Measurements from ENCODE around the gene STXBP1. TPM values are rescaled to one million over a fixed set of nuclear protein-coding genes. Genes with fewer than 3 reads are reported as not detected.
A peak's percentile ranks its signal among the peaks of the same experiment; 100 is the strongest.
"Not testable (repeated sequence)": the region's sequence is repeated elsewhere in the genome, so short reads cannot be mapped to it uniquely, and the experiment has no call there.

Gene STXBP1
- total and polyA plus RNA-seq, 2 experiments from 2014 or later: 27.0 to 95.5 TPM

GRCh38 chr9:127613583-127613954, 1.5 kb downstream of the STXBP1 start:
- no peaks in the 10 kb centered on the region for H3K36me3 ChIP-seq
- H3K9me3 ChIP-seq (ENCODE audit: low read depth): no peaks in the 10 kb centered on the region
- H3K4me3 ChIP-seq: peak overlapping the region; percentile 63
- no peak overlapping the region for H3K27ac ChIP-seq
- peaks cover 9% of the 10 kb centered on the region for H3K4me1 ChIP-seq (ENCODE audit: low read depth)
- TF ChIP-seq CTCF (IDR thresholded peaks at IDR 0.05; ENCODE audit: low read depth, low read length): no peak
- DNase-seq (ENCODE audit: low read depth in 1 of 2, low spot score in 1 of 2): no peak
- peaks cover 26% of the 10 kb centered on the region for H3K27me3 ChIP-seq

DNA sequence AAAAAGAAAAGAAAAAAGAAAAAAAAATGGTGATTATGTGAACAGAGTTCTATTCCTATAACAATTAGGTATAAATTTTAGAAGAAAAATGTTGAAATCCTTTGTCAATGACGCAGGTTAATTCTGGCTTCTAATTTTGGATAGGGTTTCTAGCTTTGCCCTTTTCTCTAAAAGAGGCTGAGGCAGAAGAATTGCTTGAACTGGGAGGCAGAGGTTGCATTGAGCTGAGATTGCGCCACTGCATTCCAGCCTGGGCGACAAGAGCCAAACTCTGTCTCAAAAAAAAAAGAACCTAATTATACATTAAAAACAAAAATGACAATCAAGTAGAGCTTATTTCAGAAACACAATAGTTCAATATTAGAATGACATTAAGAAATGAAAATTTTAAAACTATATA, 2.9 kb downstream of the STXBP1 start:
- peak in 1 of 2 donors; percentile 40 for DNase-seq (ENCODE audit: low read depth in 1 of 2, low spot score in 1 of 2)
- Histone ChIP-seq H3K27me3 (peaks cover 16% of the 10 kb centered on the region), H3K4me1 (ENCODE audit: low read depth) (peaks cover 9% of the 10 kb centered on the region), H3K9me3 (ENCODE audit: low read depth) (no peaks in the 10 kb centered on the region), H3K4me3 (no peak overlapping the region), H3K36me3 (no peaks in the 10 kb centered on the region), H3K27ac (no peak overlapping the region)
- no peak for TF ChIP-seq CTCF (IDR thresholded peaks at IDR 0.05; ENCODE audit: low read depth, low read length)

DNA sequence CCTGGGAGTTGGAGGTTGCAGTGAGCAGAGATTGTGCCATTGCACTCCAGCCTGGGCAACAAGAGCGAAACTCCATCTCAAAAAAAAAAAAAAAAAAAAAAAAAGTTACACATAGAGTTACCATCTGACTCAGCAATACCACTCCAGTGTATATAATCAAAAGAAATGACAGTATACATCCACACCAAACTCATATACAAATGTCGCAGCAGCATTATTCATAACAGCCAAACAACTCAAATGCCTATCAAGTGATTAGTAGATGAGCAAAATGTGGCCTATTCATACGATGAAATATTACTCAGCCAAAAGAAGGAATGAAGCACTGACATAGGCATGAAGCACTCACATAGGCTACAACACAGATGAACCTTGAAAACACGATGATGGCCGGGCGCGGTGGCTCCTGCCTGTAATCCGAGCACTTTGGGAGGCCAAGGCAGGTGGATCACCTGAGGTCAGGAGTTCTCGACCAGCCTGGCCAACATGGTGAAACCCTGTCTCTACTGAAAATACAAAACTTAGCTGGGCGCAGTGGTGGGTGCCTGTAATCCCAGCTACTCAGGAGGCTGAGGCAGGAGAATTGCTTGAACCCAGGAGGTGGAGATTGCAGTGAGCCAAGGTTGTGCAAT, 9.4 kb downstream of the STXBP1 start:
- not testable (repeated sequence) for DNase-seq (ENCODE audit: low read depth in 1 of 2, low spot score in 1 of 2); H3K4me3 ChIP-seq; H3K36me3 ChIP-seq; H3K27me3 ChIP-seq; H3K9me3 ChIP-seq (ENCODE audit: low read depth); H3K4me1 ChIP-seq (ENCODE audit: low read depth); H3K27ac ChIP-seq

DNA sequence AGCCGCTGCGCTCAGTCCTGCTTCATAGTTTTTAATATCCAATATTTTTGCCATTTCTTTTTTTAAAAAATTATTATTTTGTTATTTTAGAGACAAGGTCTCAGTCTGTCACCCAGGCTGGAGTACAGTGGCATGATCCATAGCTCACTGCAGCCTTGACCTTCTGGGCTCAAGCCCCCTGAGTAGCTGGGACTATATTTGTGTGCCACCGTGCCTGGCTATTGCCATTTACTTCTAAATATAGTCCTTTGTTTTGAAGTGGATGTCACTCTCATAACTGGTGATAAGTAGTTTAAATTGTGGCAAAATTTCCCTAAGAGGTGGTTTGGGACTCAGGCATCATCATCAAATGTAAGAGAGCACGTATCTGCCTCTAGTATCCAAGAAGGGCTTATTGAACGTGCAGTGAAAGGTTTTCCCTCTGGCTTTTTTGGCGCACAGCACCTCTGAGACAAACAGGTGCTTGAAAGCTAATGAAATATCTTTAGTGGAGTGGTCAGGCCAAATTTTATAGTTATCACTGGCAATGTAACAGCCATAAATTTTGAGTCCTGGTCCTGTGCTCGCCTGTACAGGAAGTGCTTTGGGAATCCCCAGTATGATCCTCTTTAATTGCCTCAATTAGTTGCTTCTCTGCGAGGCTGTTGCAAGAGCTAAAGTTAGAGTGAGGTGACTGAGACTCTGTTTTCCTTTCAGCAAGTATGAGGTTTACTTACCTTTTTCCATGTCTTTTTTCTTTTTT, 14.8 kb downstream of the STXBP1 start:
- no peak for TF ChIP-seq CTCF (IDR thresholded peaks at IDR 0.05; ENCODE audit: low read depth, low read length)
- H3K4me1 ChIP-seq (ENCODE audit: low read depth): peaks cover 8% of the 10 kb centered on the region
- no peaks in the 10 kb centered on the region for H3K27me3 ChIP-seq
- DNase-seq (ENCODE audit: low read depth in 1 of 2, low spot score in 1 of 2): no peak
- H3K4me3 ChIP-seq: no peak overlapping the region
- H3K27ac ChIP-seq: no peak overlapping the region
- no peaks in the 10 kb centered on the region for H3K9me3 ChIP-seq (ENCODE audit: low read depth)
- H3K36me3 ChIP-seq: no peaks in the 10 kb centered on the region

GRCh38 chr9:127627494-127627855, 15.4 kb downstream of the STXBP1 start:
- Histone ChIP-seq H3K27ac (no peak overlapping the region), H3K27me3 (no peaks in the 10 kb centered on the region), H3K4me1 (ENCODE audit: low read depth) (peaks cover 8% of the 10 kb centered on the region), H3K4me3 (no peak overlapping the region), H3K9me3 (ENCODE audit: low read depth) (no peaks in the 10 kb centered on the region), H3K36me3 (no peaks in the 10 kb centered on the region)
- no peak for DNase-seq (ENCODE audit: low read depth in 1 of 2, low spot score in 1 of 2)
- no peak for TF ChIP-seq CTCF (IDR thresholded peaks at IDR 0.05; ENCODE audit: low read depth, low read length)

- no peak overlapping the region for H3K4me3 ChIP-seq
- H3K9me3 ChIP-seq (ENCODE audit: low read depth): no peaks in the 10 kb centered on the region
- no peaks in the 10 kb centered on the region for H3K27me3 ChIP-seq
- peak in 1 of 2 donors; percentile 63 for DNase-seq (ENCODE audit: low read depth in 1 of 2, low spot score in 1 of 2)
- peaks cover 8% of the 10 kb centered on the region for H3K4me1 ChIP-seq (ENCODE audit: low read depth)
- TF ChIP-seq CTCF (IDR thresholded peaks at IDR 0.05; ENCODE audit: low read depth, low read length): no peak
- peak overlapping the region; percentile 39 for H3K27ac ChIP-seq
- no peaks in the 10 kb centered on the region for H3K36me3 ChIP-seq
Observed at GRCh38 chr9:127628758-127629467, 16.8 kb downstream of the STXBP1 start.
